HG03064 (cell line): Measurements from ENCODE around the gene CFC1.
"Not testable (repeated sequence)": the region's sequence is repeated elsewhere in the genome, so short reads cannot be mapped to it uniquely, and the experiment has no call there.

ENCODE experiments used
- ATAC-seq: cut with Tn5 transposase; IDR thresholded peaks from one replicate; pipeline ENCODE4 v1.9.1; 2021; ENCODE audit warnings: low read depth; ENCODE audit not compliant: unreplicated experiment

Gene CFC1

GRCh38 chr2:130584726-130585125 lies 14.6 kb downstream of the CFC1 start:
- ATAC-seq, result not testable (repeated sequence)

DNA sequence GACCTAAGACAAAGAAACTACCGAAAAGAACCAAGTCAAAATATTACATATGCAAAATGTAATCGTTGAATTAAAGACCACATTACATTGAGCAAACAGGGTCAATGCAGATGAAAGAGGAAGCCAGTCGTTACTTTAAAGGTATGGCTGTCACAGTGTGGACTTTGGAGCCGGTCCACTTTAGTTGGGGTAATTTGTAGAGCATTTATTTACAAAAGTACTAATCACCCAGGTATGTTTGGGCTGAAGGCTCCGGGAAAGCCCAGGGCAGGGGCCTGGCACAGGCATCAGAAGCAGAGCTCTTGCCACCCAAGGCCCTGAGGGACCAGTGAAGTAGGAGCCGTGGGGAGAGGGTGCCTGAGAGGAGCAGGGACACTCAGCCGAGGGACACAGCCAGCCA lies 15.8 kb downstream of the CFC1 start:
- not testable (repeated sequence) for ATAC-seq

DNA sequence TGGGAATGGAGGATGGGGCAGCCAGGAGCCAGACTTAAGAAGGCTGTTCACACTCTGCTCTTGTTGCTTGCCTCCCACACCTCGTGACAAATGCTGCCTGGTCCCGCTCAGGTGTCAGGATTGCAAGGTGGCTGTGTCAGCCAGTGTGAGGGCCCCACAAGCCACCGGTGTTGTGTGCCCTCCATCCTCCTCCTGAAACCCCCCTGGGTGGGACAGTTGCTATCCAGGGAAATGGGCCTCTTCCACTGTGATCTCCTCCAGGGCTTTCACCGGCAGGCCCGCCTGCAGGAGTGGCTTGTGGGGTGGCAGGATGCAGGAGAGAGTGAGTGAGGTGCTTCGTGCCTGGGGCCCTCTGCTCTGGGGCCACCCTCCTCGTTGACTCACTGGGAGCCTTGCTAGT lies 16.4 kb downstream of the CFC1 start:
- ATAC-seq, result not testable (repeated sequence)

DNA sequence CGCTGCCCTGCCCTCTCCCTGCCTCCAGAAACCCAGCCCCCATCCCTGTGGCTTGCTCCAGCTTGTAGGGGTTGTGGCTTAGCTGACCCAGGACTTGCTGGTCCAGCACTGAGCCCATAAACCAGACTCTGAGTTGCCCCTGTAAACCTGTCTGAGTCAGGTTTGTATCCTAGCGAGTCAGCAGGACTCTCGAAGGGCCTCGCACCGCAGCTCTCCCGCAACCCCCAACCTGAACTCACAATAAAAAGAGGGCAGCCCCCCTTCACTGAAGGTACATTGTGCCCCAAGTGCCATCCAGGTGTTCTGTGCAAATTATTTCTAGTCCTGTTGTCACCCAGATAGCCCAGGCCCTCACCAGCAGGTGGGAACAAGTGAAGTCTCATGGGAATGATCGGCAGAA lies 17.9 kb downstream of the CFC1 start:
- not testable (repeated sequence) for ATAC-seq

DNA sequence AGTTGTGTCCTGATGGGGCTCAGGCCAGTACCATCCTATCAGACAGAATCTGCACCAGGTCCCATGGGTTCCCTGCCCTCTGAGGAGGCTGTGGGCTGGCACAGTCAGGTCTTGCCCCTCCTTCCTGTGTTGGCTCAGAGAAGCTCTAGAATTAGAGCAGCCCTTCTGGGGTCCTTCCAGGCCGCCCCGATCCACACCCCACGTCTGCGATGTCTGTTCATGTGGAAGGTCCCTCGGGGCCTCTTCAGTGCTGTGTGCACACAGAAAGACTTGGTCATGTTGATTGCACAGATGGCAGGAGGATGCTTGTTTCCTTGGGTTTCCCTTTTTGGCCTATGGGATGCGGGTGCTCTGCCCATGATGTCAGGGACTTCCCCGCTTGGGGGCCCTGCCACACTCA lies 20.3 kb downstream of the CFC1 start:
- ATAC-seq, result not testable (repeated sequence)

DNA sequence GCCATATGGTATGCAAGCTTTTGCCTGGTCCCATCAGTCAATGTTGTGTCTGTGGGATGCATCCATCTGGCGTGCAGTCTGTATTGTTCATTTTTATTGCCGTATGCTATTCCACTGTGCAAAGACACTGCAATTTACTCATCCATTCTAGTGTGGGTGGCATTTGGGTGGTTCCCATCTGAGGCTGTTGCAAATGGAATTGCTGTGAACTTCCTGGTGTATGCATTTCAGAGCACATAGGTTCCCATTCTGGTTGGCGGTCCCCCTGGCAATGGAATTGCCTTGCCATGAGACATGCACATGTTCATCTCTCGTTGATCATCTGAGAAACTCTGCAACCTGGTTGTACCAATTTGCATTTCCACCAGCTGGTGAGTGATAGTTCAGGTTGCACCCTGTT lies 21.8 kb downstream of the CFC1 start:
- ATAC-seq, result not testable (repeated sequence)

DNA sequence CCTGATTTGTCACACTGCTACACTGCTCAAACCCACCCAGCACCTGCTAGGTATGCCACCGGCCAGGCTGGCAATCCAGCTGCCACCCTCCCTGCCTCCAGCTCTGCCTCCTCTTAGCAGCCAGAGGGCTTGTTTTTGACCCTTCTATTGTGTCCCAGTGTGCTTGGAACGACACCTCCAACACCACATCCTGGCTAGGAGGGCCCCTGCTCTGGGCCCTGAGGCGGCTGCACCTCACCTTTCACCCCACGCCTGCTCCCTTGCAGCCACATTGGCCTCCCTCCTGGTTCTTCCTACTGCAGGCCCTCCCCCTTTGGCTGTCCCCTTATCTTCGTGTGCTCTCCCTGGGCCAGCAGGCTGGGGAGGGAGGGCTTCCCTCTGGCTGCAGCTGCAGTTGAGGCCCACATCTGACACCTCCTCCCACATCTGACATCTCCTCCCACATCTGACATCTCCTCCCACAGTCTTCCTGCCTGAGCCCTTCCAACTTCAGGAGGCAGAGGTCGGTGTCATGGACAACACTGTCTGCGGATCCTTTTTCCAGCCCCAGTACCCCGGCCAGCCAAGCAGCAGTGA lies 23.1 kb downstream of the CFC1 start:
- ATAC-seq, result not testable (repeated sequence)

- not testable (repeated sequence) for ATAC-seq
Observed at GRCh38 chr2:130574230-130574629, 25.1 kb downstream of the CFC1 start.

DNA sequence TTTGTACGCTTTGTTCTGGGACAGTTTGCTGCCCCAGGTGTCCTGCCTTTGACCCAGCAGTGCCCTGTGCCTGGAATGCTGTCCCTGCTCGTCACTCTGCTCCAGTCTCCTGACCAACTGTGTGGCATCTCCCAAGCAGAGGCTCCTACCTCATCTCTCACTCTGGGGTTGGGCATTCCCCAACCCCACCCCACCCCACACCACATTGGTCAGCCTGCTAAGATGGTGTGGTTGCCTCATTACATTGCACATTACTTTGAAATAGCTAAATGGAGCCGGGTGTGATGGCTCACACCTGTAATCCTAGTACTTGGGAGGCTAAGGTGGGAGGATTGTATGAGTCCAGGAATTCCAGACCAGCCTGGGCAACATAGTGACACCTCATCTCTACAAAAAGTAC lies 27.4 kb downstream of the CFC1 start:
- not testable (repeated sequence) for ATAC-seq

- ATAC-seq, result not testable (repeated sequence)
Observed at GRCh38 chr2:130566165-130566564, 33.2 kb downstream of the CFC1 start.

GRCh38 chr2:130556441-130556840 lies 42.9 kb downstream of the CFC1 start:
- ATAC-seq, result not testable (repeated sequence)

- not testable (repeated sequence) for ATAC-seq
Observed at GRCh38 chr2:130554178-130554577, 45.2 kb downstream of the CFC1 start.

DNA sequence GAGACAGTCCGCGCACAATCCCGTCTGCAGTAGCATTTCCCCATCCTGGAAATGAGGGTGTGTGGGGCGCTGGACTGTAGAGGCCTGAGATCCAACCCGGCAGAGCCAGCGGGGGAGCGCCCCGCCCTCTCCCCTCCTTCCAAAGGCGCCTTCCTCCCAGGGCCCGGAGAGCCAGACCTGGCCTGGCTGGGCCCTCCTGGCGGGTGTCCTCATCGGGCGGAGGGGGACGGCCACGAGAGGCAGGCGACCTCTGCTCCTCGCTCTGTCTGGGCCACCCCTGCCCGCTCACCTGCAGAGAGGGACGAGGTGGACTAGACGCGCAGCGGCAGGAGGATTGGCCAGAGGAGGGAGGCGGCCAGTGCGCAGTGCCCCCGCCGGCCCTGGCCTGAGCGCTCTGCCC lies 49.9 kb downstream of the CFC1 start:
- not testable (repeated sequence) for ATAC-seq

DNA sequence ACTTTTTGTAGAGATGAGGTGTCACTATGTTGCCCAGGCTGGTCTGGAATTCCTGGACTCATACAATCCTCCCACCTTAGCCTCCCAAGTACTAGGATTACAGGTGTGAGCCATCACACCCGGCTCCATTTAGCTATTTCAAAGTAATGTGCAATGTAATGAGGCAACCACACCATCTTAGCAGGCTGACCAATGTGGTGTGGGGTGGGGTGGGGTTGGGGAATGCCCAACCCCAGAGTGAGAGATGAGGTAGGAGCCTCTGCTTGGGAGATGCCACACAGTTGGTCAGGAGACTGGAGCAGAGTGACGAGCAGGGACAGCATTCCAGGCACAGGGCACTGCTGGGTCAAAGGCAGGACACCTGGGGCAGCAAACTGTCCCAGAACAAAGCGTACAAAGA lies 51.0 kb downstream of the CFC1 start:
- not testable (repeated sequence) for ATAC-seq

DNA sequence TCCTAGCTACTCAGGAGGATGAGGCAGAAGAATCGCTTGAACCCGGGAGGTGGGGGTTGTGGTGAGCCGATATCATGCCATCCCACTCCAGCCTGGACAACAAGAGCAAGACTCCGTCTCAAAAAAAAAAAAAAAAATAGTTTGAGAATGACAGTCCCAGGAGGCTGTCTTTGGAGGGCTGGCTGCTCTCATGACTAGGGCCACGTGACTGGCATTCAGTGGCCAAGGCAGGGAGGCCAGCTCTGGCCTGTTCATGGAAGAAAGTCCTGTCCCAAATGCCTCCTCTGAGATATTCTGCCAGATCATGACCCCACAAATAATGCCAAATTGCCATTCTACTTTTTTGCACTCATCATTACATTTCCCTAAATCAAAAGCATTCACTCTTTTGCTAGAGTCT lies 54.4 kb downstream of the CFC1 start:
- not testable (repeated sequence) for ATAC-seq

GRCh38 chr2:130543785-130544528 lies 55.4 kb downstream of the CFC1 start:
- not testable (repeated sequence) for ATAC-seq

DNA sequence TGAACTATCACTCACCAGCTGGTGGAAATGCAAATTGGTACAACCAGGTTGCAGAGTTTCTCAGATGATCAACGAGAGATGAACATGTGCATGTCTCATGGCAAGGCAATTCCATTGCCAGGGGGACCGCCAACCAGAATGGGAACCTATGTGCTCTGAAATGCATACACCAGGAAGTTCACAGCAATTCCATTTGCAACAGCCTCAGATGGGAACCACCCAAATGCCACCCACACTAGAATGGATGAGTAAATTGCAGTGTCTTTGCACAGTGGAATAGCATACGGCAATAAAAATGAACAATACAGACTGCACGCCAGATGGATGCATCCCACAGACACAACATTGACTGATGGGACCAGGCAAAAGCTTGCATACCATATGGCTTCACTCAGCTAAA lies 56.6 kb downstream of the CFC1 start:
- not testable (repeated sequence) for ATAC-seq
